Smooth muscle cell (in vitro differentiated cells): Measurements from ENCODE around the gene C11orf71. TPM values are rescaled to one million over a fixed set of nuclear protein-coding genes. Genes with fewer than 3 reads are reported as not detected.

Source experiments
- DNase-seq: peaks from one replicate; lab custom pipeline; 2025; ENCODE audit not compliant: unreplicated experiment; lab: John Stamatoyannopoulos, UW
- H2AFZ ChIP-seq: fragments of 200-600 bp; sonication (generic); 2 replicates; pipeline ENCODE4 v1.6.0; 2016; ENCODE audit warnings: antibody characterized with exemption, low read depth, mild to moderate bottlenecking
- H3F3A ChIP-seq: fragments of 200-600 bp; sonication (generic); 2 replicates; pipeline ENCODE4 v1.6.0; 2017; ENCODE audit warnings: antibody characterized with exemption, low read depth
- H3K27ac ChIP-seq: fragments of 200-600 bp; sonication (generic); 2 replicates; pipeline ENCODE4 v1.5.1; 2016; ENCODE audit warnings: low read depth, mild to moderate bottlenecking
- H3K27me3 ChIP-seq: fragments of 200-600 bp; sonication (generic); 2 replicates; pipeline ENCODE4 v1.6.1; 2016; ENCODE audit warnings: low read depth, mild to moderate bottlenecking
- H3K36me3 ChIP-seq: fragments of 200-600 bp; sonication (generic); 2 replicates; pipeline ENCODE4 v1.5.1; 2016; ENCODE audit warnings: low read depth
- H3K4me1 ChIP-seq: fragments of 200-600 bp; sonication (generic); 2 replicates; pipeline ENCODE4 v1.5.1; 2016; ENCODE audit warnings: low read depth
- H3K4me2 ChIP-seq: fragments of 200-600 bp; sonication (generic); 2 replicates; pipeline ENCODE4 v1.6.0; 2016; ENCODE audit warnings: mild to moderate bottlenecking
- H3K4me3 ChIP-seq: fragments of 200-600 bp; sonication (generic); 2 replicates; pipeline ENCODE4 v1.5.1; 2016; ENCODE audit warnings: mild to moderate bottlenecking
- H3K79me2 ChIP-seq: fragments of 200-600 bp; sonication (generic); 2 replicates; pipeline ENCODE4 v1.6.0; 2016; ENCODE audit warnings: low read depth, mild to moderate bottlenecking
- H3K9ac ChIP-seq: fragments of 200-600 bp; sonication (generic); 2 replicates; pipeline ENCODE4 v1.6.0; 2016; ENCODE audit warnings: low read depth
- H3K9me3 ChIP-seq: fragments of 200-600 bp; sonication (generic); replicated peaks from 2 replicates; pipeline ENCODE4 v1.5.1; 2016; ENCODE audit warnings: low read depth
- H4K20me1 ChIP-seq: fragments of 200-600 bp; sonication (generic); 2 replicates; pipeline ENCODE4 v1.6.0; 2016; ENCODE audit warnings: low read depth
- WGBS: methylation state at CpG from one replicate; pipeline ENCODE4 v1.1.7; 2016; ENCODE audit warnings: low lambda C conversion rate; 5-methylcytosine and 5-hydroxymethylcytosine counted together
- polyA plus RNA-seq: library from polyadenylated mRNA; unstranded; fragments of >200 nt; fragmentation: Nextera tagmentation; extraction: Ambion mirVana; gene quantifications from 2 replicates; pipeline ENCODE4 v1.2.1, GENCODE V29; 2016
- total RNA-seq: library from RNA; depleted of rRNA; stranded (reverse); fragments of >200 nt; gene quantifications from 2 replicates; pipeline ENCODE4 v1.2.3, GENCODE V29; 2014
- TF ChIP-seq, protein P1 (sequence below): fragments of 200-600 bp; sonication (generic); IDR thresholded peaks from 2 replicates; pipeline ENCODE4 v1.5.1; 2017; ENCODE audit warnings: borderline replicate concordance, mild to moderate bottlenecking, antibody characterized with exemption; ENCODE audit not compliant: insufficient read depth, poor library complexity, severe bottlenecking

C11orf71 gene
- total and polyA plus RNA-seq, 2 experiments from 2014 or later, result 1.3 to 2.0 TPM

DNA sequence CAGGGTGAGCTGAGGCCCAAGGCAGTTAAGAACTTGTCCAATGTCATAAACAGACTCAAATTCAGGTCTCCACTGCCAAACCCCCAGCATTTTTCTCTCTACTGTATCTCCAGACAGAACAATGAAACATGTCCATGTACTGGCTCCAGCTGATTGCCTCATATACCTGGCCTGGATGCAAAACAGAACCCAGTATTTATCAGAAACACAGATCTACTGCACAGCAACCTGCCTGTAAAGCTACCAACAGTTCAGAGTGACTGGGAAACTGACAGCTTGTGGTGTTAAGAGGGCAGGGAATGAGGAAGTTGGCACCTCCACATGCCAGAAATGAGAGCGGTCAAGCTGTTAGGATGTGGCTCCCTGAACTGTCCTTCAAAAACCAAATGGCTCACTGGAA, 41.6 kb downstream of the C11orf71 start:
- Histone ChIP-seq H3K27me3 (no peaks in the 10 kb centered on the region), H3K4me3 (no peak overlapping the region), H3K79me2 (no peaks in the 10 kb centered on the region), H2AFZ (no peak overlapping the region), H3K4me2 (no peak overlapping the region), H3K9me3 (no peaks in the 10 kb centered on the region), H3K4me1 (no peaks in the 10 kb centered on the region), H3K9ac (no peak overlapping the region), H4K20me1 (no peaks in the 10 kb centered on the region), H3K27ac (no peak overlapping the region), H3K36me3 (no peaks in the 10 kb centered on the region), H3F3A (no peaks in the 10 kb centered on the region)
- WGBS, result 88% methylated on average over 1 of the region's 1 CpG
- DNase-seq, result no peak
- TF ChIP-seq, protein P1, sequence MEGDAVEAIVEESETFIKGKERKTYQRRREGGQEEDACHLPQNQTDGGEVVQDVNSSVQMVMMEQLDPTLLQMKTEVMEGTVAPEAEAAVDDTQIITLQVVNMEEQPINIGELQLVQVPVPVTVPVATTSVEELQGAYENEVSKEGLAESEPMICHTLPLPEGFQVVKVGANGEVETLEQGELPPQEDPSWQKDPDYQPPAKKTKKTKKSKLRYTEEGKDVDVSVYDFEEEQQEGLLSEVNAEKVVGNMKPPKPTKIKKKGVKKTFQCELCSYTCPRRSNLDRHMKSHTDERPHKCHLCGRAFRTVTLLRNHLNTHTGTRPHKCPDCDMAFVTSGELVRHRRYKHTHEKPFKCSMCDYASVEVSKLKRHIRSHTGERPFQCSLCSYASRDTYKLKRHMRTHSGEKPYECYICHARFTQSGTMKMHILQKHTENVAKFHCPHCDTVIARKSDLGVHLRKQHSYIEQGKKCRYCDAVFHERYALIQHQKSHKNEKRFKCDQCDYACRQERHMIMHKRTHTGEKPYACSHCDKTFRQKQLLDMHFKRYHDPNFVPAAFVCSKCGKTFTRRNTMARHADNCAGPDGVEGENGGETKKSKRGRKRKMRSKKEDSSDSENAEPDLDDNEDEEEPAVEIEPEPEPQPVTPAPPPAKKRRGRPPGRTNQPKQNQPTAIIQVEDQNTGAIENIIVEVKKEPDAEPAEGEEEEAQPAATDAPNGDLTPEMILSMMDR, result no peak

DNA sequence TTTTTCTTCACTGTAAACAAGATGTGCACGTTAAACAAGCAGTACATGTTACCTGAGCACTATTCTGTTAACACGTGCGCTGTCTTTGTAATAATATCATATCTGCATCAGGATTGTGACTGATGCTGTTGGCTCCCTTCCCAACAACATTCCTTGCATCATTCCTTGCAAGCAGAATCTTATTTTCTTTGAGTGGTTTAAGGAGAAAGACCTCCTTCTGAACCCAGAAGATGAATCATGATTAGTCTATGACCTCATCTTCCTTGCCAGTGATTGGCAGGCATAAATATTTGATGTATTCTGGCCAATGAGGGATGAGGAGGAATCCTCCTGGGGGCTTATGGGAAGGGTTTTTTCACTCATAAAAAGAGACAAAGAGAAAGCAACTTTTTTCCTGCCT, 46.2 kb downstream of the C11orf71 start:
- H3K4me3 ChIP-seq, result no peak overlapping the region
- H3K9me3 ChIP-seq, result no peaks in the 10 kb centered on the region
- no peaks in the 10 kb centered on the region for H3F3A ChIP-seq
- H3K27ac ChIP-seq, result no peak overlapping the region
- no peak for DNase-seq
- H3K9ac ChIP-seq, result no peak overlapping the region
- H2AFZ ChIP-seq, result no peak overlapping the region
- 86% methylated on average over 3 of the region's 3 CpGs for WGBS
- H4K20me1 ChIP-seq, result no peaks in the 10 kb centered on the region
- H3K79me2 ChIP-seq, result no peaks in the 10 kb centered on the region
- H3K4me2 ChIP-seq, result no peak overlapping the region
- no peaks in the 10 kb centered on the region for H3K4me1 ChIP-seq
- no peaks in the 10 kb centered on the region for H3K27me3 ChIP-seq
- H3K36me3 ChIP-seq, result no peaks in the 10 kb centered on the region
- TF ChIP-seq, protein P1, result no peak

DNA sequence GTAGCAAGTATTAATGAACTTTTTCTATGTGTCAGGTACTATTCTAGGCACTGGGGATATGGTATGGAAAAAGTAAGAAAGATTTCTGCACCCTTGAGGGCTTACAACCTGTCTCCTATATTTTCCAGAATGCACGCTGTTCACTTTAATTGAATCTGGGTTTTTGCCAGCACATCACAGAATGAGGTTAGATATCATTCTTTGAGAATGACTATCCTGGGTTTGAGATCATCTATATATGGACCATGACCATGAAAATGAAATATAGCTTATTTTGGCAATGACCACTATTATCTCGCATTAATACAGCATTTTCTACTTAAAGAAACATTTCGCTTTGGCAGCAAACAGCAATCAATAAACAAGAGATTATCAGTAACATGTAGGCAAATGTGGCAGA, 46.9 kb downstream of the C11orf71 start:
- TF ChIP-seq, protein P1, result no peak
- WGBS, result 97% methylated on average over 3 of the region's 3 CpGs
- Histone ChIP-seq H3K4me1 (no peaks in the 10 kb centered on the region), H3K36me3 (no peaks in the 10 kb centered on the region), H4K20me1 (no peaks in the 10 kb centered on the region), H2AFZ (no peak overlapping the region), H3K79me2 (no peaks in the 10 kb centered on the region), H3K4me2 (no peak overlapping the region), H3F3A (no peaks in the 10 kb centered on the region), H3K9ac (no peak overlapping the region), H3K27me3 (no peaks in the 10 kb centered on the region), H3K27ac (no peak overlapping the region), H3K9me3 (no peaks in the 10 kb centered on the region), H3K4me3 (no peak overlapping the region)
- no peak for DNase-seq

DNA sequence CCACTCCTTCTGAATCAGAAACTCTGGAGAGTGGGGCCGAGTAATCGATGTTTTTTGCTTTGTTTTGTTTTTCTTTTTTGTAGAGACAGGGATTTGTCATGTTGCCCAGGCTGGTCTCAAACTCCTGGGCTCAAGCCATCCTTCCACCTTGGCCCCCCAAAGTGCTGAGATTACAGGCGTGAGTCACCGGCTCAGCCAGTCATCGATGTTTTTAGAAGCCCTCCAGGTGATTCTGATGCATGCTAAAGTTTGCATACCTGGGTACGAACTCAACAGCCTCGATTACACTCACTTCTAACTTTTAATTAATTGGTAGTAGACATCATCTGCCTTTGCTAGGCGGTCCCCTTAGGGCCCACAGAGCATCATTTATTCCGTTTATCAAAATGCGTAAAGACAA, 50.3 kb downstream of the C11orf71 start:
- no peaks in the 10 kb centered on the region for H3K4me1 ChIP-seq
- TF ChIP-seq, protein P1, result no peak
- no peak overlapping the region for H3K27ac ChIP-seq
- no peaks in the 10 kb centered on the region for H3K36me3 ChIP-seq
- no peak overlapping the region for H3K9ac ChIP-seq
- H3K4me3 ChIP-seq, result no peak overlapping the region
- no peaks in the 10 kb centered on the region for H4K20me1 ChIP-seq
- no peak overlapping the region for H2AFZ ChIP-seq
- H3K79me2 ChIP-seq, result no peaks in the 10 kb centered on the region
- DNase-seq, result no peak
- no peaks in the 10 kb centered on the region for H3K27me3 ChIP-seq
- H3K9me3 ChIP-seq, result no peaks in the 10 kb centered on the region
- H3F3A ChIP-seq, result no peaks in the 10 kb centered on the region
- H3K4me2 ChIP-seq, result no peak overlapping the region
- 72% methylated on average over 10 of the region's 10 CpGs for WGBS

Other genes starting within 250 kb of the C11orf71 start
- gene NNMT, start 104.1 kb downstream of the C11orf71 start, total RNA-seq, result 397 and 495 TPM in 2 replicates
- gene NNMT, start 104.1 kb downstream of the C11orf71 start, polyA plus RNA-seq, result 588 and 814 TPM in 2 replicates
- 79.0 and 90.9 TPM in 2 replicates for gene RBM7, start 155 bp upstream of the C11orf71 start, total RNA-seq
- gene RBM7, start 155 bp upstream of the C11orf71 start, polyA plus RNA-seq, result 39.7 and 47.1 TPM in 2 replicates
- gene REXO2, start 39.0 kb upstream of the C11orf71 start, total RNA-seq, result 179 and 189 TPM in 2 replicates
- 164 and 210 TPM in 2 replicates for gene REXO2, start 39.0 kb upstream of the C11orf71 start, polyA plus RNA-seq
- gene NXPE1, start 159.4 kb upstream of the C11orf71 start, total RNA-seq, result not detected in 2 replicates
- not detected in 2 replicates for gene NXPE1, start 159.4 kb upstream of the C11orf71 start, polyA plus RNA-seq
- not detected in 2 replicates for gene NXPE4, start 195.3 kb upstream of the C11orf71 start, total RNA-seq
- gene NXPE4, start 195.3 kb upstream of the C11orf71 start, polyA plus RNA-seq, result 0.28 TPM in 1 of 2 replicates, not detected in the other